HepG2 (cell line): ENCODE data around the gene LCA5. TPM values are rescaled to one million over a fixed set of nuclear protein-coding genes. Genes with fewer than 3 reads are reported as not detected.

ENCODE experiments used
- ATAC-seq: fragments of 200-7000 bp; cut with Tn5 transposase; 3 replicates; pipeline ENCODE4 v1.9.1; 2020; ENCODE audit warnings: mild to moderate bottlenecking, moderate library complexity
- BruUV-seq: library from RNA; stranded (reverse); fragments of 400-500 nt; replicated peaks from 2 replicates; lab custom pipeline; 2021; lab: Mats Ljungman, UMichigan
- CTCF ChIA-PET: fragments of 300-600 bp; formaldehyde crosslinking; extraction: SDS; loops from one replicate; lab custom pipeline; 2021; ENCODE audit warnings: low total read pairs, inconsistent platforms, low intra/inter-chr PET ratio; lab: Yijun Ruan, JAX
- POLR2A ChIA-PET: fragments of 350-600 bp; sonication (Branson Sonifier 250); formaldehyde crosslinking; loops from one replicate; lab custom pipeline; 2020; ENCODE audit warnings: antibody characterized with exemption, inconsistent platforms; lab: Yijun Ruan, JAX
- DNase-seq: peaks from one replicate; pipeline ENCODE4 v3.0.0-alpha.2; 2015; ENCODE audit warnings: low spot score
- FAIRE-seq: peaks from 3 replicates; lab custom pipeline; 2011; peaks lifted over from hg19 to GRCh38; lab: Jason Lieb, UNC
- H2AFZ ChIP-seq: one replicate; pipeline ENCODE4 v1.6.1; 2011; ENCODE audit warnings: low read length, inconsistent platforms
- H3K27ac ChIP-seq: fragments of 300-600 bp; 3 replicates; pipeline ENCODE4 v1.8.0; 2011; ENCODE audit warnings: mixed run types, mild to moderate bottlenecking, mixed read lengths, low read length, inconsistent platforms; ENCODE audit not compliant: insufficient read depth; ENCODE audit errors: extremely low read length
- H3K27me3 ChIP-seq, 2 experiments: fragments of 200-600 bp in 1 of 2; 2 replicates in 1 of 2; 3 replicates in 1 of 2; pipeline versions ENCODE4 v1.6.0 to v1.8.0; 2011; ENCODE audit warnings: low read length in 2 of 2, mild to moderate bottlenecking in 2 of 2, moderate library complexity in 2 of 2, inconsistent platforms in 1 of 2; ENCODE audit not compliant: insufficient read depth in 2 of 2, control insufficient read depth in 1 of 2
- H3K36me3 ChIP-seq, 2 experiments: fragments of 200-600 bp in 1 of 2; replicated peaks in 1 of 2; 2 replicates in 1 of 2; 3 replicates in 1 of 2; pipeline versions ENCODE4 v1.5.1 to v1.8.0; 2011; ENCODE audit warnings: low read length in 2 of 2, inconsistent platforms in 1 of 2; ENCODE audit not compliant: insufficient read depth in 2 of 2, control insufficient read depth in 1 of 2
- H3K4me1 ChIP-seq: 2 replicates; pipeline ENCODE4 v1.5.1; 2012; ENCODE audit warnings: low read length, inconsistent platforms; ENCODE audit not compliant: insufficient read depth
- H3K4me2 ChIP-seq: 2 replicates; pipeline ENCODE4 v1.6.0; 2011; ENCODE audit warnings: low read depth, low read length, inconsistent platforms
- H3K4me3 ChIP-seq, 3 experiments: fragments of 200-600 bp in 1 of 3; sonication (generic), shearing (Covaris generic) in 1 of 3; replicated peaks in 1 of 3; 2 replicates each; pipeline ENCODE4 v1.5.1; 2011 to 2016; ENCODE audit warnings: low read length in 3 of 3, inconsistent platforms in 2 of 3, low read depth in 2 of 3, mild to moderate bottlenecking in 2 of 3, control low read depth in 1 of 3, mixed read lengths in 1 of 3; ENCODE audit not compliant: insufficient read depth in 1 of 3
- H3K79me2 ChIP-seq: one replicate; pipeline ENCODE4 v1.6.1; 2011; ENCODE audit warnings: low read length, inconsistent platforms; ENCODE audit not compliant: insufficient read depth
- H3K9ac ChIP-seq: 2 replicates; pipeline ENCODE4 v1.6.0; 2011; ENCODE audit warnings: mild to moderate bottlenecking, low read depth, low read length, inconsistent platforms; ENCODE audit not compliant: insufficient read depth
- H3K9me3 ChIP-seq: 2 replicates; pipeline ENCODE4 v1.5.1; 2012; ENCODE audit warnings: mild to moderate bottlenecking, low read length
- H4K20me1 ChIP-seq: 2 replicates; pipeline ENCODE4 v1.6.0; 2011; ENCODE audit warnings: inconsistent platforms, mild to moderate bottlenecking, low read length, moderate library complexity; ENCODE audit not compliant: insufficient read depth
- AGO2 ChIP-seq: fragments of 200-400 bp; formaldehyde crosslinking; optimal IDR thresholded peaks from 2 replicates; pipeline ENCODE3; 2017; ENCODE audit warnings: mild to moderate bottlenecking, low read depth, low read length, moderate library complexity
- CEBPG ChIP-seq: IDR thresholded peaks from 2 replicates; pipeline ENCODE4 v1.6.1; 2016
- GABPB1 ChIP-seq: IDR thresholded peaks from 2 replicates; pipeline ENCODE4 v1.6.1; 2016; ENCODE audit warnings: mild to moderate bottlenecking, missing genetic modification reagents, moderate library complexity, missing compliant biosample characterization
- KLF16 ChIP-seq, 2 experiments: sonication (generic) in 1 of 2; formaldehyde crosslinking in 1 of 2; IDR thresholded peaks; 2 replicates each; pipeline versions ENCODE4 v1.6.1 to v1.8.0; 2016 to 2023; ENCODE audit warnings: missing genetic modification reagents in 2 of 2, missing compliant biosample characterization in 1 of 2
- ONECUT2 ChIP-seq: sonication (generic); formaldehyde crosslinking; IDR thresholded peaks from 2 replicates; pipeline ENCODE4 v1.4.0; 2020; ENCODE audit warnings: missing genetic modification reagents
- SOX6 ChIP-seq, 2 experiments: fragments of 450-650 bp in 1 of 2; sonication (generic) in 1 of 2; formaldehyde crosslinking in 1 of 2; IDR thresholded peaks; 2 replicates each; pipeline versions ENCODE4 v1.4.0 to v1.6.1; 2017 to 2020; ENCODE audit warnings: antibody characterized with exemption in 1 of 2, mild to moderate bottlenecking in 1 of 2, missing genetic modification reagents in 1 of 2
- ZNF550 ChIP-seq: sonication (generic); formaldehyde crosslinking; IDR thresholded peaks from 2 replicates; pipeline ENCODE4 v1.4.0; 2020; ENCODE audit warnings: mild to moderate bottlenecking, missing genetic modification reagents, borderline replicate concordance
- ZNF629 ChIP-seq: sonication (generic); formaldehyde crosslinking; conservative IDR thresholded peaks from 2 replicates; pipeline ENCODE4 v1.5.0; 2020; ENCODE audit warnings: missing genetic modification reagents
- WGBS: methylation state at CpG from one replicate; pipeline ENCODE4 v1.1.6; 2017; ENCODE audit warnings: low lambda C conversion rate; 5-methylcytosine and 5-hydroxymethylcytosine counted together
- in situ Hi-C: cut with HindIII; loops from 2 replicates; pipeline ENCODE4 v1.10.0; 2017; ENCODE audit warnings: low pct_unique_long_range_greater_than_20kb; ENCODE audit not compliant: extremely low pct_ligation_motif_present
- intact Hi-C: fragments of 100-400 bp; cut with micrococcal nuclease; formaldehyde crosslinking; loops from one replicate; pipeline ENCODE4 v1.10.0; 2022; ENCODE audit not compliant: unreplicated experiment
- polyA plus RNA-seq, 8 experiments: library from polyadenylated mRNA; depleted of rRNA in 3 of 8; stranded (reverse) in 7 of 8; unstranded in 1 of 8; fragments of >200 nt; fragmentation: Illumina TruSeq in 4 of 8; extraction: Trizol in 4 of 8; gene quantifications; 2 replicates each; pipeline versions ENCODE4 v1.2.1 to v1.2.3, GENCODE V29; 2011 to 2016; ENCODE audit warnings: low read depth in 4 of 8, missing spikeins in 1 of 8, mixed read lengths in 1 of 8; ENCODE audit not compliant: insufficient read depth in 1 of 8
- total RNA-seq, 5 experiments: library from RNA; depleted of rRNA; stranded (reverse); fragments of >200 nt; fragmentation: Illumina TruSeq; extraction: Trizol; gene quantifications; 2 replicates each; pipeline ENCODE4 v1.2.3, GENCODE V29; 2016; ENCODE audit warnings: low read depth in 1 of 5

Gene LCA5
- total and polyA plus RNA-seq, 2 of the 13 experiments (the other 11 are each of a cell fraction or from before 2014, with no cell fraction given): 0.84 to 4.6 TPM

- H3K27me3 ChIP-seq: no peaks in the 10 kb centered on the region
- peaks cover 9% of the 10 kb centered on the region for H3K4me1 ChIP-seq
- H3K27ac ChIP-seq: no peak overlapping the region
- no TSS peak for BruUV-seq
- no peaks in the 10 kb centered on the region for H3K79me2 ChIP-seq
- H4K20me1 ChIP-seq: no peaks in the 10 kb centered on the region
- DNase-seq (no peak), ATAC-seq (no peak), FAIRE-seq (no peak)
- TF ChIP-seq ONECUT2: no peak
- no peak for TF ChIP-seq SOX6 (IDR thresholded peaks at IDR 0.05)
- TF ChIP-seq SOX6 (CRISPR knock-in tag; IDR thresholded peaks at IDR 0.05): no peak
- no peak for TF ChIP-seq GABPB1
- no peak for TF ChIP-seq CEBPG (CRISPR knock-in tag)
- TF ChIP-seq KLF16 (CRISPR knock-in tag; IDR thresholded peaks at IDR 0.05): no peak
- no peak for TF ChIP-seq AGO2
- in situ Hi-C loops (no loop called here), intact Hi-C loops (no loop called here)
- H3K4me2 ChIP-seq: no peak overlapping the region
- no peak overlapping the region for H3K4me3 ChIP-seq
- H3K36me3 ChIP-seq: no peaks in the 10 kb centered on the region
- CTCF ChIA-PET: no interaction called here
- no peak overlapping the region for H3K9ac ChIP-seq
- no peak overlapping the region for H2AFZ ChIP-seq
- 94% methylated on average over 2 of the region's 2 CpGs for WGBS
- POLR2A ChIA-PET: no interaction called here
- H3K9me3 ChIP-seq: no peaks in the 10 kb centered on the region
Measured at GRCh38 chr6:79564636-79565035, 27.4 kb upstream of the LCA5 start.

GRCh38 chr6:79559706-79560105, 22.5 kb upstream of the LCA5 start:
- DNase-seq (no peak), FAIRE-seq (no peak), ATAC-seq (no peak)
- no peaks in the 10 kb centered on the region for H3K9me3 ChIP-seq
- no peaks in the 10 kb centered on the region for H3K79me2 ChIP-seq
- WGBS: 95% methylated on average over 2 of the region's 2 CpGs
- intact Hi-C loops: no loop called here
- in situ Hi-C loops: no loop called here
- H4K20me1 ChIP-seq: no peaks in the 10 kb centered on the region
- no TSS peak for BruUV-seq
- no peaks in the 10 kb centered on the region for H3K36me3 ChIP-seq
- CTCF ChIA-PET: no interaction called here
- H3K27ac ChIP-seq: no peak overlapping the region
- TF ChIP-seq ZNF629 (CRISPR knock-in tag): peak; percentile 55
- TF ChIP-seq ZNF550 (CRISPR knock-in tag): no peak
- TF ChIP-seq, all 625 proteins: peak for 1
- no peak overlapping the region for H3K4me3 ChIP-seq
- no peak overlapping the region for H2AFZ ChIP-seq
- POLR2A ChIA-PET: no interaction called here
- no peak overlapping the region for H3K4me2 ChIP-seq
- no peaks in the 10 kb centered on the region for H3K27me3 ChIP-seq
- no peak overlapping the region for H3K9ac ChIP-seq
- peaks cover 17% of the 10 kb centered on the region for H3K4me1 ChIP-seq
